Breast epithelium (tissue), 3 donors: ENCODE data around the gene HOXB6.

ENCODE experiments used
- POLR2A ChIP-seq: fragments of 450-650 bp; IDR thresholded peaks from one replicate; pipeline ENCODE4 v1.6.1; 2016; ENCODE audit warnings: antibody characterized with exemption, mild to moderate bottlenecking, moderate library complexity
- POLR2AphosphoS5 ChIP-seq, 3 donors: sonication (generic); formaldehyde crosslinking; IDR thresholded peaks; one replicate each; pipeline ENCODE4 v1.6.1; 2017; ENCODE audit warnings: antibody characterized with exemption in 3 of 3
- TF ChIP-seq, protein P1 (sequence below), 3 donors: fragments of 450-650 bp; IDR thresholded peaks; one replicate each; pipeline ENCODE4 v1.5.1; 2016 to 2017; ENCODE audit warnings: antibody characterized with exemption in 3 of 3, mild to moderate bottlenecking in 3 of 3, moderate library complexity in 3 of 3

DNA sequence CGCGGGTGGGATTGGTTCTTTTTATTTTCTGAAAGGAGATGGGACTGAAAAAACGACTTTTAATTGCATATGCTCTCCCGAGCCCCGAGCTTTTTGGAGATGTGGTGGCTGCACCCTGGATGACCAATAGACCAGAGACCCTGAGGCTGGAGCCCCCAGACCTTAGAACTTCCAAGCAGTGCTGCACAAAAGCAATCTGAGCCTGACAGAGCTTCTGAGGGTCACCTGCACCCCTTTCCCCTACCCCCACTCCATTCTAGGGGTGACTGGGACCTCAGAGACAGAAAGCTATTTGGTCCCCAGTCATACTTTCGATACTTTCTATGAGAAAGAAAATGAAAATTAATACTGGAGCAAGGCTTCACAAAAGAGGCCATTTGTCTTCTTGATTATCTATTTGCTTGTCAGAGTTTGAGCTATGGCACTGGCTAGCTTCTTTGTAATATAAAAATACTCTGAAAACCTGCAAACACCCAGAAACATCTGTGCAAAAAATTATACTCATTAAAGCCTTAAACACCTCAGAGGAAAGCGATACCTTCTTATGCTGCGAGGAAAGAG lies 30.2 kb downstream of the HOXB6 start:
- TF ChIP-seq, protein P1, sequence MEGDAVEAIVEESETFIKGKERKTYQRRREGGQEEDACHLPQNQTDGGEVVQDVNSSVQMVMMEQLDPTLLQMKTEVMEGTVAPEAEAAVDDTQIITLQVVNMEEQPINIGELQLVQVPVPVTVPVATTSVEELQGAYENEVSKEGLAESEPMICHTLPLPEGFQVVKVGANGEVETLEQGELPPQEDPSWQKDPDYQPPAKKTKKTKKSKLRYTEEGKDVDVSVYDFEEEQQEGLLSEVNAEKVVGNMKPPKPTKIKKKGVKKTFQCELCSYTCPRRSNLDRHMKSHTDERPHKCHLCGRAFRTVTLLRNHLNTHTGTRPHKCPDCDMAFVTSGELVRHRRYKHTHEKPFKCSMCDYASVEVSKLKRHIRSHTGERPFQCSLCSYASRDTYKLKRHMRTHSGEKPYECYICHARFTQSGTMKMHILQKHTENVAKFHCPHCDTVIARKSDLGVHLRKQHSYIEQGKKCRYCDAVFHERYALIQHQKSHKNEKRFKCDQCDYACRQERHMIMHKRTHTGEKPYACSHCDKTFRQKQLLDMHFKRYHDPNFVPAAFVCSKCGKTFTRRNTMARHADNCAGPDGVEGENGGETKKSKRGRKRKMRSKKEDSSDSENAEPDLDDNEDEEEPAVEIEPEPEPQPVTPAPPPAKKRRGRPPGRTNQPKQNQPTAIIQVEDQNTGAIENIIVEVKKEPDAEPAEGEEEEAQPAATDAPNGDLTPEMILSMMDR (IDR thresholded peaks at IDR 0.05): no peak
- TF ChIP-seq POLR2A (no peak), POLR2AphosphoS5 (IDR thresholded peaks at IDR 0.05) (no peak)
